DMS 273 treated with DMSO at 0.1 percent for 48 hours (cell line): ENCODE data around the gene CHN2.
"Not testable (repeated sequence)": the region's sequence is repeated elsewhere in the genome, so short reads cannot be mapped to it uniquely, and the experiment has no call there.

Source experiments
- DNase-seq: peaks from one replicate; lab custom pipeline; 2025; lab: John Stamatoyannopoulos, UW

The CHN2 gene

DNA sequence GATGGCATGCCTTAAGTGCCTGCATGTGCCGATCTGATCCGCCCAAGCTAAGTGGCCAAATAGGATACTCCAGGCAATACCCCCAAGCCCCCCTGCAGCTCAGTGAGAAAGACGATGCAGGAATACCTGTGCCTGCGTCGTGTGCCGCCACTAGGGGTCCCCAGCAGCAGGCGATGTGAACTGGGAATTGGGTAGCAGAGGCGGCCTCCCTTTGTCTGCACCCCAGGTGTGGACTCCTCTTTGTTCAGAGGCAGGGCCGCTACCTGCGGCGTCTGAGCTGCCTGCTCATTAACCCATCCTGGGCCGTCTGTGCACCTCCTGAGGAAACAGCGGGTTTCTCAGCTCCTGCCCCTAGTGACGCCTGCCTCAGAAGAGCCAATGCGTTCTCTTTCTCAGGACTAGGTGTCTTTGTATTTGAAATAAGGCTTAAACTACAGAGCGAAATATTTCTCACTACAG is 4.8 kb upstream of the CHN2 start:
- peak; percentile 58 for DNase-seq

- DNase-seq = no peak
These were observed 4.1 kb upstream of the CHN2 start for GRCh38 chr7:29190349-29191045.

- no peak for DNase-seq
These were observed 2.3 kb upstream of the CHN2 start for GRCh38 chr7:29192323-29192722.

GRCh38 chr7:29192811-29193210 is 1.8 kb upstream of the CHN2 start:
- no peak for DNase-seq

DNA sequence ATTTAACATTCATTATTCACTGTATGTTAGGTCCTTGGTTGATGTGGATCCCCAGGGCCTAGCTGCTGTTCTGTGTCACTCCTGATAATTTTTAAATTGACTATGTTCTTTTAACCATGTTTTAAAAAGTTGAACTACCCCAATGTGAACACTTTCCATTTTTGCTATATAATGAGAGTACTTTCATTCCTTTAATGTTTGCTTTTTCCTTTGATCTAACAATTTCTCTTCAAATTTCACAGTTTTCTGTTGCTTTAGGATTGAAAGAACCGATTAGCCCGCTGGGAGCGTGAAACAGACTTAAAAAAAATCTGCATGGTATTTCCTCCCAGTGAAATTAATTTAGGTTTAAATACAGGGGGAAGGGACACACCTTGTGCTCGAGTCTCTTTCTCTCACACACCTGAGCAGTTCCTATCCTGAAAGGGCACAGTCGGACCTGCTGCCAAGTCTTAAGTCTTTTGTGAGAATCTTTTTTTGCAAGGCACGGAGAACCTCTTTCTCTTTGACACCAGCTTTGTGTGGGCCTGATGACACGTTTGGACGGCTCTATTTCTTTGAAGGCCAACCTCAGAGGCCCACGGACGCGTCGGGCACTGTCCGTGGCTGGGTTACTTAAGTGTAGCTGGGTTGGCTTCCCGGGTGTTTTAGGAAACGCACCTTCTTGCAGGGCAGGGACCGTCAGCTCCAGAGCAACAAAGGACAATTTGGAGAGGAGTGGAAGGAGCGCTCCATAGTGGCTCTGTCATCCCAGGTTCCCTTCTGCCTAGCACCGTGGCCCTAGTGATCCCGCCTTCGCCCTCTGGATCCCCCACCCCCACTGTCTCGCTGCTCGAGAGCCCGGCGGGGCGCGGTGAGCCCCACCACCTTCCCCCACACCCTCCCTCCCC is 1.0 kb upstream of the CHN2 start:
- DNase-seq = no peak

DNA sequence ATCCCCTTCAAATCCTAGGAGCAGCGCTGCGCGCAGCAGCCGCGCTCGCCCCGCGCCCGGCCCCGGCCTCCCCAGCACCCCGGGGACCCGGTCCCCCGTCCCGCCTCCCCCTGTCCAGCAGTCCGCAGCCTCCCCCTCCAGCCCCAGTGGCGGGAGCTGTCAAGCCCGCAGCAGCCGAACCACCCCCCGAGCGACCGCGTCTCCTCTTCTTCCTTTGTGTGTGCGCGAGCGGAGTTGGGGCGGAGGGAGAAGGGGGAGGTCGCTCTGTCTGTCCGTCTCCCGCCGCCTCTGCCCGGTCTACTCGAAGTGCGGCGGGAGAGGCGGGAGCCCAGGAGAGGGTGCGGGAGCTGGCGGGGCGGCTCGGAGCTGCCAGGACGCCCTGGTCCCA is 375 bp upstream of the CHN2 start:
- DNase-seq = peak; percentile 52

GRCh38 chr7:29196191-29196590 is 1.6 kb downstream of the CHN2 start:
- DNase-seq = no peak

- no peak for DNase-seq
These were observed 2.5 kb downstream of the CHN2 start for GRCh38 chr7:29196971-29197595.

GRCh38 chr7:29197916-29198315 is 3.3 kb downstream of the CHN2 start:
- DNase-seq = no peak

DNA sequence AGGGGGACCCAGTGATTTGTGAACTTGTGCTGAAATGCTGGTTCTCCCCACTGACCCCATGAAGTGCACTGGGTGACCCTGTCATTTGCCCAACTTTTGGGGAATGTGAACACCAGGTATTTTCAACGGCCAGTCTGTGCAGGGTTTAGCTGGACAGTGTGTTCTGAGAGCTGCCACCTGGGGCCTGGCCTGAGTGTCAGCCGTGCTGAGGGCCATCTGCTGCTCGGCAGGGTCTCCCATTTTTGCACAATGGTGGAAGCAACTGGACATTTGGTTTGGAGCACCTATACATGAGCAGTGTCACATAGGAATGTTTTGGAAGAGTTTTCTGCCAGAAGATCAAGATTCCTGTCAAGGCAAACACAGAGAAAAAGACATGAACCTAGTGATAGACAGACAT is 5.2 kb downstream of the CHN2 start:
- DNase-seq = no peak

GRCh38 chr7:29202651-29203069 is 8.1 kb downstream of the CHN2 start:
- DNase-seq = no peak

DNA sequence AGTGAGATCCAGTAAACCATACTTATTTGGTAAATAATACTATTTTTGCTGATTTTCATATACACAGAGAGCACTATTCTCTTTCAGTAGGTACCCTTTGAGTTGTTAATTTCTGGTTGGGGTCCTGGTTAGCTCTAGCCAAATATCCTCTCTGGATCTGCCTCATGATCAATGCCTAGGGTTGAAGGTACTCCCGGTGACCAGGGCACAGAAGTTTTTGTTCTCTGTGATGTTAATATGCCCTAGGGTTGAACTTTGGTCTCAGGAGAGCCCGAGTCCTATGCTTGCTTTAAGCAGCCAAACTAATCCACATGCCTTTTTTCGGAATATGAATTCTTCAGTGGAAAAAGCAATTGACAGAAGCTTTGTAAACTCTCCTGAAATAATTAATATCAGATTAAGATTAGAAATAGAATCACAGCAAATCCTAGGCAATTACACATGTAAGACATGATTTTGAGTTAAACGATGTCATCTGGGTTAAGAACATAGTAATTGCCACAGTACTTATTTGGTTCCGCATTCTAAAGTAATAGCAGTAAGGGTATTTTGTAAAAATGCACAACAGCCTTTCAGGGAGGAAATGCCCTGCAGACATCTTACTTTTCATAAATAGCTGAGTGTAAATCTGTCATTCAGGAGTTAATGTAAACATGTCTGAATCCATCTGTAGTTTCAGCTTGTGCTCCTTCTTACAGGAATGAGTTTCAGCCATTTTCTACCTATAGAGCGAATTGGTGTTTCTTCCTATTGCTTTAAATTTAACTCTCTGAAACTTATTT is 10.1 kb downstream of the CHN2 start:
- no peak for DNase-seq

GRCh38 chr7:29207162-29207801 is 12.7 kb downstream of the CHN2 start:
- DNase-seq = no peak

- no peak for DNase-seq
These were observed 14.1 kb downstream of the CHN2 start for GRCh38 chr7:29208410-29209250.

GRCh38 chr7:29209745-29210144 is 15.2 kb downstream of the CHN2 start:
- DNase-seq = no peak

DNA sequence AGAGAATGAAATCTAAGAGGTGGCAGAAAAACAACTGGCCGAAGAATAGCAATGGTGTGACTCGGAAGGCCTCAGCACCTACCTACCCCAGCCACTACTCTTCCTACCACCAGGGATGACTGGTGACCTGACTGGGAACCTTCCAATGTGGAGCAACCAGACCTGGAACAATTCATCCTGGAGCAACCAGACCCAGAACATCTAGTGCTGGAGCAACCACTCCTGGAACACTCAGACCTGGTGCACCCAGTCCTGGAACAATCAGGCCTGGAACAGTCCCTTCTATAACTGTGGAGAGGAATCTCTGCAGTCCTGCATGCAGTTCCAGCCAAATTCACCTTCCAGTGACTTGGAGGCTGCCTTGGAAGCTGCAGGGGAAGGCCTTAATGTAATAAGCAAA is 18.2 kb downstream of the CHN2 start:
- DNase-seq = not testable (repeated sequence)

- no peak for DNase-seq
These were observed 19.5 kb downstream of the CHN2 start for GRCh38 chr7:29214056-29214455.

DNA sequence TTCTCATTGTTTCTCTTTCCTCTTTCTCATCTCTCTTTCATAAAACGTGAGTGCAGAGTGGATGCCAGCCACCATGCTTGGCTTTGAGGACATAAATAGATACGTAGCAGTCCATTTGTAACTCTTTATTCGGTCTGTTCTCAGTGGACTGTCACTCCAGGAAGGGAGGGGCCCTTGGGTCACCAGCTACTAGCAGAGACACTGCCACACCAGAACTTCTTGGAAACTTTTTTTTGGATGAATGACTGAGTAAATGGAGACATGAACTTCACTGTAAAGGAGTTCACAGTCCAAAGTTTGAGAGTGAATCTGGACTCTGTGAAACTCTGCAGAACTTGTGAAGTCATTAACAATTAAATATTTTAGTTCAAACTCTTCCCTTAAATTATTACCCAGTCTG is 20.2 kb downstream of the CHN2 start:
- DNase-seq = no peak

DNA sequence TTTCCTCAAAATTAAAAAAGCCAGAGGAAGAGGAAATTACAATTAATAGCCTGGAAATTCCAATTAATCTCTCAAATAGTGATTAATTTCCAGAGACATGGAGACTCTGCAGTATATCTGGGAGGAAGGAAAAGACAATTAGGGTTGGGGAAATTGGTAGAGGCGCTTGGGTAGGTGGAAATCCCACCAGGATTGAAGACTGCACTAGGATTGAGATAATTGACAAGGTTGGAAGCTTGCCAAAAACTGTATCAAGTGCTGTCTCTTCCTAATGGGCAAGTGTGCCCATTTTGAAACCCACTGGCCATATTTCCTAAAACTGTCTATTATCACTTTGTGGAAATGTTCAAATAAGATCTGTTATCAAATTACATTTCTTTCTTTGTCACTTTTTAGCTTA is 21.6 kb downstream of the CHN2 start:
- DNase-seq = no peak

DNA sequence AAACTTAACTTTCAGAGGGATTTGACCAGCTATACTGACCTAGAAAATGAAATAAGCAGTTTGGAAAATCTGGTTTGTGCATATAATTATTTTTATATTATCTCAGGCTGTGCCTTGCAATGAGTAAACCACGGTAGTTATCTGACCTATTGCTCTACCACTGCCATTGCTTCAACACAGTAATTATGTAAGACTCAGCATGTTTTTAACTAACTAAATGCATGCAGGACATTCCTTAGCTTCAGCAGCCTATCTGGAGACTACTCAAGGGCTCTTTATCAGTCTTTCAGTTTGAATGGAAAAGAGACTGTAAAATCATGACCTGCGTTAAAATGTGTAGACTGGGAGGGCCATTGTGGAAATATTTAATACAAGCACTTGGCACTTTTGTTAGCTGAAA is 22.5 kb downstream of the CHN2 start:
- DNase-seq = no peak

GRCh38 chr7:29224726-29225125 is 30.2 kb downstream of the CHN2 start:
- no peak for DNase-seq
